ENCODE data around the gene CLSTN2.

DNA sequence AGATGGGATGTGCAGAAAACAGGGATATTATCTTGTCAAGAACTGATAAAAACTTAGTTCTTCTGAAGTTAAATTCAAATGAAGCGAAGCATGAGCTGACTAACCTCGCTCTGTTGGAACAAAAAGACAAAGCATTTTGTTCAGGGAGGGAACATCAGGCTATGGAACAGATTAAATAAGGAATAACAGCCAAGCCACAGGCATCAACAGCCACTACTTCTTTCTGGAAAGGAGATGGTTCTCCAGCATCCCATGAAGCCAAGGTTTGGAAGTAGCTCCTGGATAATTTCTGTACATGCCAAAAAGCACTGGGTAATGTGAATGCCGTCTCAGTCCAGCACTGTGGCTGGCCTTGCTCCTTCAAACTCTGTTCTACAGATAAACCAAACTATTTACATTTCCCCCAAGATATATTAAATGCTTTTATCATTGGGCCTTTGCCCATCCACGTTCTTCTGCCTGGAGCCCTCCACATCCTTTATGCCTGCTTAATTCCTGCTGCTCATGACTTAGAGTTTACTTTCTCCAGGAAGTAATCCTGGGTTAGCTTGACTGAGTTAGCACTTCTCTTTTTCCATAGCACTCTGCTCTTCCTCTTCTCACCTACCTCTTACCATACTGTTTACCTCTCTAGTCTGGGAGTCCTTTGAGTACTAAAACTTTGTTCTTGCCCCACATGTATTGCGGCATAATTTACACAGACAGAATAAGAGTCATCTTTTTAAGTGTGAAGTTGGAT, 232.0 kb downstream of the CLSTN2 start:
- TF ChIP-seq FIP1L1 (IDR thresholded peaks at IDR 0.05; ENCODE audit: borderline replicate concordance, insufficient read depth, low read depth, low read length) (no peak), BHLHE40 (IDR thresholded peaks at IDR 0.05; ENCODE audit: low read length) (no peak), ZNF350 (CRISPR knock-in tag; IDR thresholded peaks at IDR 0.05; ENCODE audit: borderline replicate concordance, low read depth) (no peak), FOSL1 (CRISPR knock-in tag; IDR thresholded peaks at IDR 0.05; ENCODE audit: borderline replicate concordance) (no peak), RAD21 (CRISPR knock-in tag; IDR thresholded peaks at IDR 0.05) (no peak)
- TF ChIP-seq, protein P1, sequence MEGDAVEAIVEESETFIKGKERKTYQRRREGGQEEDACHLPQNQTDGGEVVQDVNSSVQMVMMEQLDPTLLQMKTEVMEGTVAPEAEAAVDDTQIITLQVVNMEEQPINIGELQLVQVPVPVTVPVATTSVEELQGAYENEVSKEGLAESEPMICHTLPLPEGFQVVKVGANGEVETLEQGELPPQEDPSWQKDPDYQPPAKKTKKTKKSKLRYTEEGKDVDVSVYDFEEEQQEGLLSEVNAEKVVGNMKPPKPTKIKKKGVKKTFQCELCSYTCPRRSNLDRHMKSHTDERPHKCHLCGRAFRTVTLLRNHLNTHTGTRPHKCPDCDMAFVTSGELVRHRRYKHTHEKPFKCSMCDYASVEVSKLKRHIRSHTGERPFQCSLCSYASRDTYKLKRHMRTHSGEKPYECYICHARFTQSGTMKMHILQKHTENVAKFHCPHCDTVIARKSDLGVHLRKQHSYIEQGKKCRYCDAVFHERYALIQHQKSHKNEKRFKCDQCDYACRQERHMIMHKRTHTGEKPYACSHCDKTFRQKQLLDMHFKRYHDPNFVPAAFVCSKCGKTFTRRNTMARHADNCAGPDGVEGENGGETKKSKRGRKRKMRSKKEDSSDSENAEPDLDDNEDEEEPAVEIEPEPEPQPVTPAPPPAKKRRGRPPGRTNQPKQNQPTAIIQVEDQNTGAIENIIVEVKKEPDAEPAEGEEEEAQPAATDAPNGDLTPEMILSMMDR (CRISPR knock-in tag; IDR thresholded peaks at IDR 0.05): no peak
- TF ChIP-seq, protein P2, sequence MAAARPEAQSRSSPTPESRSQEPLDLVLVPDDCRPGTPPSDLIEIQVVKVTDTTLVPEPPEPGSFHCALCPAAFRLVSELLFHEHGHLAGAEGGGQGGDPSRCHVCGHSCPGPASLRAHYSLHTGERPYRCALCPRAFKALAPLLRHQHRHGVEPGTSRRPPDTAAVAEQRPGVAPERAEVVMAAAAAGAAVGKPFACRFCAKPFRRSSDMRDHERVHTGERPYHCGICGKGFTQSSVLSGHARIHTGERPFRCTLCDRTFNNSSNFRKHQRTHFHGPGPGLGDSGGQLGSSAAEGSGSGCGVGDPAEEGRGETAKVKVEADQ (CRISPR knock-in tag; IDR thresholded peaks at IDR 0.05; ENCODE audit: borderline replicate concordance): no peak
